HepG2 (cell line): Measurements from ENCODE around the gene RAET1E. TPM values are rescaled to one million over a fixed set of nuclear protein-coding genes. Genes with fewer than 3 reads are reported as not detected.

Experiments used
- ATF7 ChIP-seq, 2 experiments: fragments of 450-650 bp in 1 of 2; sonication (generic) in 1 of 2; formaldehyde crosslinking in 1 of 2; IDR thresholded peaks; 2 replicates each; pipeline versions ENCODE4 v1.4.0 to v1.6.1; 2016 to 2020; ENCODE audit warnings: antibody characterized with exemption in 1 of 2, mild to moderate bottlenecking in 1 of 2, missing genetic modification reagents in 1 of 2
- DMAP1 ChIP-seq: IDR thresholded peaks from 2 replicates; pipeline ENCODE4 v1.6.1; 2016
- ETV6 ChIP-seq: sonication (generic); formaldehyde crosslinking; conservative IDR thresholded peaks from 2 replicates; pipeline ENCODE4 v1.4.0; 2020; ENCODE audit warnings: missing genetic modification reagents
- GATAD1 ChIP-seq: IDR thresholded peaks from 2 replicates; pipeline ENCODE4 v1.6.1; 2016; ENCODE audit warnings: missing genetic modification reagents, missing compliant biosample characterization
- HDAC1 ChIP-seq: sonication (generic); formaldehyde crosslinking; IDR thresholded peaks from 2 replicates; pipeline ENCODE4 v1.5.1; 2020; ENCODE audit warnings: mild to moderate bottlenecking, missing genetic modification reagents
- HNRNPK ChIP-seq: fragments of 200-400 bp; formaldehyde crosslinking; IDR thresholded peaks from 2 replicates; pipeline ENCODE4 v1.6.1; 2018; ENCODE audit warnings: low read length, low read depth, moderate library complexity, mild to moderate bottlenecking; ENCODE audit not compliant: poor library complexity, severe bottlenecking
- MTA3 ChIP-seq: sonication (generic); formaldehyde crosslinking; IDR thresholded peaks from 2 replicates; pipeline ENCODE4 v1.4.0; 2020; ENCODE audit warnings: missing genetic modification reagents
- NBN ChIP-seq: fragments of 450-650 bp; conservative IDR thresholded peaks from 2 replicates; pipeline ENCODE4 v1.6.1; 2017
- NFE2 ChIP-seq: sonication (generic); formaldehyde crosslinking; IDR thresholded peaks from 2 replicates; pipeline ENCODE4 v1.4.0; 2020; ENCODE audit warnings: missing genetic modification reagents
- PCBP1 ChIP-seq: fragments of 200-400 bp; formaldehyde crosslinking; IDR thresholded peaks from 2 replicates; pipeline ENCODE4 v1.6.1; 2017; ENCODE audit warnings: mild to moderate bottlenecking, low read depth, low read length, borderline replicate concordance
- ZFP90 ChIP-seq: sonication (generic); formaldehyde crosslinking; IDR thresholded peaks from 2 replicates; pipeline ENCODE4 v1.8.0; 2022; ENCODE audit warnings: missing genetic modification reagents, mild to moderate bottlenecking, inconsistent platforms, borderline replicate concordance
- ZNF251 ChIP-seq: sonication (generic); formaldehyde crosslinking; IDR thresholded peaks from 2 replicates; pipeline ENCODE4 v1.9.0; 2021; ENCODE audit warnings: mild to moderate bottlenecking, missing genetic modification reagents
- ZNF720 ChIP-seq: sonication (generic); formaldehyde crosslinking; IDR thresholded peaks from 2 replicates; pipeline ENCODE4 v1.4.0; 2020; ENCODE audit warnings: missing genetic modification reagents
- polyA plus RNA-seq, 8 experiments: library from polyadenylated mRNA; depleted of rRNA in 3 of 8; stranded (reverse) in 7 of 8; unstranded in 1 of 8; fragments of >200 nt; fragmentation: Illumina TruSeq in 4 of 8; extraction: Trizol in 4 of 8; gene quantifications; 2 replicates each; pipeline versions ENCODE4 v1.2.1 to v1.2.3, GENCODE V29; 2011 to 2016; ENCODE audit warnings: low read depth in 4 of 8, missing spikeins in 1 of 8, mixed read lengths in 1 of 8; ENCODE audit not compliant: insufficient read depth in 1 of 8
- total RNA-seq, 5 experiments: library from RNA; depleted of rRNA; stranded (reverse); fragments of >200 nt; fragmentation: Illumina TruSeq; extraction: Trizol; gene quantifications; 2 replicates each; pipeline ENCODE4 v1.2.3, GENCODE V29; 2016; ENCODE audit warnings: low read depth in 1 of 5
- TF ChIP-seq, protein P1 (sequence below): sonication (generic); formaldehyde crosslinking; IDR thresholded peaks from 2 replicates; pipeline ENCODE4 v1.4.0; 2020; ENCODE audit warnings: mild to moderate bottlenecking, missing genetic modification reagents, borderline replicate concordance
- TF ChIP-seq, protein P2 (sequence below): sonication (generic); formaldehyde crosslinking; conservative IDR thresholded peaks from 2 replicates; pipeline ENCODE4 v1.8.0; 2022; ENCODE audit warnings: low read depth, missing genetic modification reagents
- TF ChIP-seq, protein P3 (sequence below): sonication (generic); formaldehyde crosslinking; IDR thresholded peaks from 2 replicates; pipeline ENCODE4 v1.8.0; 2022; ENCODE audit warnings: mild to moderate bottlenecking, missing genetic modification reagents, moderate library complexity
- TF ChIP-seq, protein P4 (sequence below): sonication (generic); formaldehyde crosslinking; IDR thresholded peaks from 2 replicates; pipeline ENCODE4 v1.4.0; 2020; ENCODE audit warnings: missing genetic modification reagents

The RAET1E gene
- total and polyA plus RNA-seq, 2 of the 13 experiments (the other 11 are each of a cell fraction or from before 2014, with no cell fraction given) = not detected

DNA sequence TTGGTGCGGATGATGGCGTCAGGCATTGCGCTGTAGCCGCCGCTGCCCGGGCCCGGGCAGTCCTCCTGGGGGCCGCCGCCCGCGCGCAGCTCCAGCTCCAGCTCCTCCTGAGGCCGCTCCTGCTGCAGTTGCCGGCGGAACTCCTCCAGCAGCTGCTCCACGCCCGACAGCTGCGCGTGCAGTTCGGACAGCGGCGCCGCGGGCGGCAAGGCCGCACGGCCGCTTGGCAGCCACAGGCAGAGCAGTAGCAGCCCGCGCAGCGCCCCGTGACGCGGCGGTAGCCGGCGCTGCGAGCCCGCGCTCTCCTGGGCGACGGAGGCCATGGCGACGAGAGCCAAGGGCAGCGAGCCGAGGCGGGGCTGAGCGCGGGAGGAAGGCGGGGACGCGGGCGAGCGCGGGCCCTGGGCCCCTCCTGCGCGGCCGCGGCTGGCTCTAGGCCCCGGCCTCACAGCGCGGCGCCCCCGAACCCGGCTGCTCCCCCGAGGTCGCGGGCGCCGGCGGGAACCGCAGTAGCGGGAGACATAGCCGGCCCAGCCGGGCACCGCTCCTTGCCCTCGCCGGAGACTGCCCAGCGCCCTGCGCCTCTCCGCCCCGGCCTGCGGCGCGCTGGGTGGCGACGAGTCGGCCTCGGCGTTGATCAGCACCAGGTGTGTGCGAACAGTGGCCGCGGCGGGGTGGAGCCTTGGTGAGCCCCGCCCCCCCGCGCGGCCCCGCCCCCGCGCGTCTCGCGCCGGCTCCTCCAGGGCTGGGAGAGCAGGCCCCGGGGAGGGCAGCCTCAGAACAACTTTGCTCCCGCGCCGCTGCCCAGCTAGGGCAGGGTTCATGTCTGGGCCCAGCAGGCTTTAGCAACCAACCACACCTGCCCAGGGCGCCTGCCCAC lies 34.0 kb downstream of the RAET1E start, which contains the start of gene LRP11 (continued):
- TF ChIP-seq, protein P1, sequence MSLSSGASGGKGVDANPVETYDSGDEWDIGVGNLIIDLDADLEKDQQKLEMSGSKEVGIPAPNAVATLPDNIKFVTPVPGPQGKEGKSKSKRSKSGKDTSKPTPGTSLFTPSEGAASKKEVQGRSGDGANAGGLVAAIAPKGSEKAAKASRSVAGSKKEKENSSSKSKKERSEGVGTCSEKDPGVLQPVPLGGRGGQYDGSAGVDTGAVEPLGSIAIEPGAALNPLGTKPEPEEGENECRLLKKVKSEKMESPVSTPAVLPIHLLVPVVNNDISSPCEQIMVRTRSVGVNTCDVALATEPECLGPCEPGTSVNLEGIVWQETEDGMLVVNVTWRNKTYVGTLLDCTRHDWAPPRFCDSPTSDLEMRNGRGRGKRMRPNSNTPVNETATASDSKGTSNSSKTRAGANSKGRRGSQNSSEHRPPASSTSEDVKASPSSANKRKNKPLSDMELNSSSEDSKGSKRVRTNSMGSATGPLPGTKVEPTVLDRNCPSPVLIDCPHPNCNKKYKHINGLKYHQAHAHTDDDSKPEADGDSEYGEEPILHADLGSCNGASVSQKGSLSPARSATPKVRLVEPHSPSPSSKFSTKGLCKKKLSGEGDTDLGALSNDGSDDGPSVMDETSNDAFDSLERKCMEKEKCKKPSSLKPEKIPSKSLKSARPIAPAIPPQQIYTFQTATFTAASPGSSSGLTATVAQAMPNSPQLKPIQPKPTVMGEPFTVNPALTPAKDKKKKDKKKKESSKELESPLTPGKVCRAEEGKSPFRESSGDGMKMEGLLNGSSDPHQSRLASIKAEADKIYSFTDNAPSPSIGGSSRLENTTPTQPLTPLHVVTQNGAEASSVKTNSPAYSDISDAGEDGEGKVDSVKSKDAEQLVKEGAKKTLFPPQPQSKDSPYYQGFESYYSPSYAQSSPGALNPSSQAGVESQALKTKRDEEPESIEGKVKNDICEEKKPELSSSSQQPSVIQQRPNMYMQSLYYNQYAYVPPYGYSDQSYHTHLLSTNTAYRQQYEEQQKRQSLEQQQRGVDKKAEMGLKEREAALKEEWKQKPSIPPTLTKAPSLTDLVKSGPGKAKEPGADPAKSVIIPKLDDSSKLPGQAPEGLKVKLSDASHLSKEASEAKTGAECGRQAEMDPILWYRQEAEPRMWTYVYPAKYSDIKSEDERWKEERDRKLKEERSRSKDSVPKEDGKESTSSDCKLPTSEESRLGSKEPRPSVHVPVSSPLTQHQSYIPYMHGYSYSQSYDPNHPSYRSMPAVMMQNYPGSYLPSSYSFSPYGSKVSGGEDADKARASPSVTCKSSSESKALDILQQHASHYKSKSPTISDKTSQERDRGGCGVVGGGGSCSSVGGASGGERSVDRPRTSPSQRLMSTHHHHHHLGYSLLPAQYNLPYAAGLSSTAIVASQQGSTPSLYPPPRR (CRISPR knock-in tag) = 0 out of 2 replicates have a peak, but pooled peaks have one; percentile 9
- peak; percentile 47; the same call in 1 of the 2 replicates for TF ChIP-seq DMAP1 (CRISPR knock-in tag)
- TF ChIP-seq, protein P2, sequence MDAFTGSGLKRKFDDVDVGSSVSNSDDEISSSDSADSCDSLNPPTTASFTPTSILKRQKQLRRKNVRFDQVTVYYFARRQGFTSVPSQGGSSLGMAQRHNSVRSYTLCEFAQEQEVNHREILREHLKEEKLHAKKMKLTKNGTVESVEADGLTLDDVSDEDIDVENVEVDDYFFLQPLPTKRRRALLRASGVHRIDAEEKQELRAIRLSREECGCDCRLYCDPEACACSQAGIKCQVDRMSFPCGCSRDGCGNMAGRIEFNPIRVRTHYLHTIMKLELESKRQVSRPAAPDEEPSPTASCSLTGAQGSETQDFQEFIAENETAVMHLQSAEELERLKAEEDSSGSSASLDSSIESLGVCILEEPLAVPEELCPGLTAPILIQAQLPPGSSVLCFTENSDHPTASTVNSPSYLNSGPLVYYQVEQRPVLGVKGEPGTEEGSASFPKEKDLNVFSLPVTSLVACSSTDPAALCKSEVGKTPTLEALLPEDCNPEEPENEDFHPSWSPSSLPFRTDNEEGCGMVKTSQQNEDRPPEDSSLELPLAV = no peak
- TF ChIP-seq HDAC1 (CRISPR knock-in tag) = peak; percentile 77
- TF ChIP-seq NFE2 (CRISPR knock-in tag) = no peak
- TF ChIP-seq, protein P3, sequence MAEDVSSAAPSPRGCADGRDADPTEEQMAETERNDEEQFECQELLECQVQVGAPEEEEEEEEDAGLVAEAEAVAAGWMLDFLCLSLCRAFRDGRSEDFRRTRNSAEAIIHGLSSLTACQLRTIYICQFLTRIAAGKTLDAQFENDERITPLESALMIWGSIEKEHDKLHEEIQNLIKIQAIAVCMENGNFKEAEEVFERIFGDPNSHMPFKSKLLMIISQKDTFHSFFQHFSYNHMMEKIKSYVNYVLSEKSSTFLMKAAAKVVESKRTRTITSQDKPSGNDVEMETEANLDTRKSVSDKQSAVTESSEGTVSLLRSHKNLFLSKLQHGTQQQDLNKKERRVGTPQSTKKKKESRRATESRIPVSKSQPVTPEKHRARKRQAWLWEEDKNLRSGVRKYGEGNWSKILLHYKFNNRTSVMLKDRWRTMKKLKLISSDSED (CRISPR knock-in tag) = peak; percentile 86; the same call in 1 of the 2 replicates
- peak; percentile 38 for TF ChIP-seq ETV6
- no peak for TF ChIP-seq PCBP1
- TF ChIP-seq GATAD1 (CRISPR knock-in tag) = peak; percentile 55; the same call in 1 of the 2 replicates
- no peak for TF ChIP-seq NBN
- no peak for TF ChIP-seq ZNF251 (CRISPR knock-in tag)
- no peak for TF ChIP-seq ZNF720 (CRISPR knock-in tag)
- TF ChIP-seq ZFP90 (CRISPR knock-in tag) = no peak; the same call in 1 of the 2 replicates
- TF ChIP-seq MTA3 = no peak
- TF ChIP-seq HNRNPK = no peak
- TF ChIP-seq ATF7 (IDR thresholded peaks at IDR 0.05) = no peak
- no peak for TF ChIP-seq ATF7 (CRISPR knock-in tag; IDR thresholded peaks at IDR 0.05)
- TF ChIP-seq, protein P4, sequence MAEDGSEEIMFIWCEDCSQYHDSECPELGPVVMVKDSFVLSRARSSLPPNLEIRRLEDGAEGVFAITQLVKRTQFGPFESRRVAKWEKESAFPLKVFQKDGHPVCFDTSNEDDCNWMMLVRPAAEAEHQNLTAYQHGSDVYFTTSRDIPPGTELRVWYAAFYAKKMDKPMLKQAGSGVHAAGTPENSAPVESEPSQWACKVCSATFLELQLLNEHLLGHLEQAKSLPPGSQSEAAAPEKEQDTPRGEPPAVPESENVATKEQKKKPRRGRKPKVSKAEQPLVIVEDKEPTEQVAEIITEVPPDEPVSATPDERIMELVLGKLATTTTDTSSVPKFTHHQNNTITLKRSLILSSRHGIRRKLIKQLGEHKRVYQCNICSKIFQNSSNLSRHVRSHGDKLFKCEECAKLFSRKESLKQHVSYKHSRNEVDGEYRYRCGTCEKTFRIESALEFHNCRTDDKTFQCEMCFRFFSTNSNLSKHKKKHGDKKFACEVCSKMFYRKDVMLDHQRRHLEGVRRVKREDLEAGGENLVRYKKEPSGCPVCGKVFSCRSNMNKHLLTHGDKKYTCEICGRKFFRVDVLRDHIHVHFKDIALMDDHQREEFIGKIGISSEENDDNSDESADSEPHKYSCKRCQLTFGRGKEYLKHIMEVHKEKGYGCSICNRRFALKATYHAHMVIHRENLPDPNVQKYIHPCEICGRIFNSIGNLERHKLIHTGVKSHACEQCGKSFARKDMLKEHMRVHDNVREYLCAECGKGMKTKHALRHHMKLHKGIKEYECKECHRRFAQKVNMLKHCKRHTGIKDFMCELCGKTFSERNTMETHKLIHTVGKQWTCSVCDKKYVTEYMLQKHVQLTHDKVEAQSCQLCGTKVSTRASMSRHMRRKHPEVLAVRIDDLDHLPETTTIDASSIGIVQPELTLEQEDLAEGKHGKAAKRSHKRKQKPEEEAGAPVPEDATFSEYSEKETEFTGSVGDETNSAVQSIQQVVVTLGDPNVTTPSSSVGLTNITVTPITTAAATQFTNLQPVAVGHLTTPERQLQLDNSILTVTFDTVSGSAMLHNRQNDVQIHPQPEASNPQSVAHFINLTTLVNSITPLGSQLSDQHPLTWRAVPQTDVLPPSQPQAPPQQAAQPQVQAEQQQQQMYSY (CRISPR knock-in tag) = no peak; the same call in 1 of the 2 replicates
